PFSK-1 (cell line): Measurements from ENCODE around the gene MEF2C.
A peak's percentile ranks its signal among the peaks of the same experiment; 100 is the strongest.

Source experiments
- POLR2AphosphoS5 ChIP-seq: IDR thresholded peaks from 2 replicates; pipeline ENCODE4 v1.6.1; 2012; ENCODE audit warnings: low read depth, mild to moderate bottlenecking, control low read depth, low read length, moderate library complexity
- TAF1 ChIP-seq: IDR thresholded peaks from 2 replicates; pipeline ENCODE4 v1.6.1; 2012; ENCODE audit warnings: low read length, control low read depth, borderline replicate concordance; ENCODE audit not compliant: insufficient read depth
- TF ChIP-seq, protein P1 (sequence below), 2 experiments: IDR thresholded peaks; 2 replicates each; pipeline versions ENCODE4 v1.6.1 to v1.8.0; 2011 to 2012; ENCODE audit warnings: low read depth in 2 of 2, low read length in 2 of 2, control low read depth in 1 of 2, inconsistent platforms in 1 of 2, mild to moderate bottlenecking in 1 of 2, moderate library complexity in 1 of 2; ENCODE audit not compliant: insufficient read depth in 1 of 2

DNA sequence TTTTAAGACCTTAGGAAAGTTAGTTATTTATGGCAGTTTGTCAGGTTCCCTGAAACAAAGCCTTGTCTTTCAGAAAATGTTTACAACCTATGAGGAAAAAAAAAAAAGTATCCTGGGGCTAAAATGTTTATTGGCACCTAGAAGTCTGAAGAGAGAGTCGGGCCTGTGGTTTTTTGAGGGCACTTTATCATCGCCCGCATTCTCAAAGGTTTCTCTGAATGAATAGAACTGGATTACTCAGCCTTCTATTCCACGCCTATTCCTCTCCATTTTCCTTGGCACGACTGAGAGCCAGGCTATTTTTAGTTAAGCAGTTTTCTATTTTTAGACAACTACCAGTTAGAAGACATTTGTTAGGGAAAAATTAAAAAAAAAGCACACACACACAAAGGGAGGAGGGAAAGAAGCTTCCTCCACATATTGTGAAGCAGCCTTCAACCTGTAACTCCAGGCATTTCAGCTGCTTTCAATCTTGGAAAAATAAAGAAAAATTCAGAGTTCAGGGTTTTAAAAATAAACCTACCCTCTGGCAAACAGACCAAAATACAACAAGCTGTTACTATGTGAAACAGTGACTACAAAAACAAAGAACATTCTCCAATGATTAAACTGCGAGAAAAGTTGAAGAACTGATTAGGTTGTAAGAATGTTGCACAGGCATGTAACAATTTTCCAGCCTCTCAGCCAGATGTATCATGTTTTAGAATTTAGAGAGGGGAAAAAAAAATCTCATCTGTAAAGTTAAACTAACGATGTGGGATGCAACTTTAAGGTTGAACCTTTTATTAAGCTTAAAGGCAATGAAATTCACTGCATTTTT lies 97.0 kb downstream of the MEF2C start:
- TF ChIP-seq POLR2AphosphoS5: no peak
- TF ChIP-seq, protein P1, sequence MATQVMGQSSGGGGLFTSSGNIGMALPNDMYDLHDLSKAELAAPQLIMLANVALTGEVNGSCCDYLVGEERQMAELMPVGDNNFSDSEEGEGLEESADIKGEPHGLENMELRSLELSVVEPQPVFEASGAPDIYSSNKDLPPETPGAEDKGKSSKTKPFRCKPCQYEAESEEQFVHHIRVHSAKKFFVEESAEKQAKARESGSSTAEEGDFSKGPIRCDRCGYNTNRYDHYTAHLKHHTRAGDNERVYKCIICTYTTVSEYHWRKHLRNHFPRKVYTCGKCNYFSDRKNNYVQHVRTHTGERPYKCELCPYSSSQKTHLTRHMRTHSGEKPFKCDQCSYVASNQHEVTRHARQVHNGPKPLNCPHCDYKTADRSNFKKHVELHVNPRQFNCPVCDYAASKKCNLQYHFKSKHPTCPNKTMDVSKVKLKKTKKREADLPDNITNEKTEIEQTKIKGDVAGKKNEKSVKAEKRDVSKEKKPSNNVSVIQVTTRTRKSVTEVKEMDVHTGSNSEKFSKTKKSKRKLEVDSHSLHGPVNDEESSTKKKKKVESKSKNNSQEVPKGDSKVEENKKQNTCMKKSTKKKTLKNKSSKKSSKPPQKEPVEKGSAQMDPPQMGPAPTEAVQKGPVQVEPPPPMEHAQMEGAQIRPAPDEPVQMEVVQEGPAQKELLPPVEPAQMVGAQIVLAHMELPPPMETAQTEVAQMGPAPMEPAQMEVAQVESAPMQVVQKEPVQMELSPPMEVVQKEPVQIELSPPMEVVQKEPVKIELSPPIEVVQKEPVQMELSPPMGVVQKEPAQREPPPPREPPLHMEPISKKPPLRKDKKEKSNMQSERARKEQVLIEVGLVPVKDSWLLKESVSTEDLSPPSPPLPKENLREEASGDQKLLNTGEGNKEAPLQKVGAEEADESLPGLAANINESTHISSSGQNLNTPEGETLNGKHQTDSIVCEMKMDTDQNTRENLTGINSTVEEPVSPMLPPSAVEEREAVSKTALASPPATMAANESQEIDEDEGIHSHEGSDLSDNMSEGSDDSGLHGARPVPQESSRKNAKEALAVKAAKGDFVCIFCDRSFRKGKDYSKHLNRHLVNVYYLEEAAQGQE (IDR thresholded peaks at IDR 0.05; ENCODE audit: insufficient read depth in 1 of 2, low read depth in 2 of 2, low read length in 2 of 2): 0 out of 4 replicates have a peak, but pooled peaks of 1 of the 2 experiments have one; percentile 15
- 0 out of 2 replicates have a peak, but pooled peaks have one; percentile 10 for TF ChIP-seq TAF1
